ENCODE measurements around the gene KRT25. TPM values are rescaled to one million over a fixed set of nuclear protein-coding genes. Genes with fewer than 3 reads are reported as not detected.

The KRT25 gene
- total RNA-seq, 2 donors from 2014 or later, result not detected

- peaks cover 5% of the 10 kb centered on the region for H3K9me3 ChIP-seq
- ATAC-seq (ENCODE audit: insufficient number of reproducible peaks, low FRiP score, low read depth), result no peak
- no peaks in the 10 kb centered on the region for H3K36me3 ChIP-seq
- no peak overlapping the region for H3K4me3 ChIP-seq
- H3K27ac ChIP-seq, result no peak overlapping the region
- H3K4me1 ChIP-seq (ENCODE audit: control insufficient read depth in 1 of 2, low read depth in 2 of 2), result no peaks in the 10 kb centered on the region
- H3K27me3 ChIP-seq (replicated peaks; ENCODE audit: insufficient read depth), result no peaks in the 10 kb centered on the region
- no peak for TF ChIP-seq CTCF (IDR thresholded peaks at IDR 0.05)
- DNase-seq (ENCODE audit: low spot score), result no peak
Measured at GRCh38 chr17:40738553-40738952, 16.6 kb downstream of the KRT25 start.

- Histone ChIP-seq H3K4me3 (no peak overlapping the region), H3K36me3 (no peaks in the 10 kb centered on the region), H3K4me1 (ENCODE audit: control insufficient read depth in 1 of 2, low read depth in 2 of 2) (no peaks in the 10 kb centered on the region), H3K9me3 (no peaks in the 10 kb centered on the region), H3K27me3 (replicated peaks; ENCODE audit: insufficient read depth) (no peaks in the 10 kb centered on the region), H3K27ac (no peak overlapping the region)
- ATAC-seq (ENCODE audit: insufficient number of reproducible peaks, low FRiP score, low read depth), result no peak
- no peak for TF ChIP-seq CTCF (IDR thresholded peaks at IDR 0.05)
- no peak for DNase-seq (ENCODE audit: low spot score)
Measured at GRCh38 chr17:40735016-40735415, 20.1 kb downstream of the KRT25 start.

- Histone ChIP-seq H3K36me3 (no peaks in the 10 kb centered on the region), H3K4me1 (ENCODE audit: control insufficient read depth in 1 of 2, low read depth in 2 of 2) (no peaks in the 10 kb centered on the region), H3K27me3 (replicated peaks; ENCODE audit: insufficient read depth) (no peaks in the 10 kb centered on the region), H3K27ac (no peak overlapping the region), H3K9me3 (no peaks in the 10 kb centered on the region), H3K4me3 (no peak overlapping the region)
- no peak for TF ChIP-seq CTCF (IDR thresholded peaks at IDR 0.05)
- DNase-seq (ENCODE audit: low spot score), result no peak
- ATAC-seq (ENCODE audit: insufficient number of reproducible peaks, low FRiP score, low read depth), result no peak
Measured at GRCh38 chr17:40734018-40734417, 21.1 kb downstream of the KRT25 start.

- no peak for ATAC-seq (ENCODE audit: insufficient number of reproducible peaks, low FRiP score, low read depth)
- H3K27me3 ChIP-seq (replicated peaks; ENCODE audit: insufficient read depth), result no peaks in the 10 kb centered on the region
- TF ChIP-seq CTCF (IDR thresholded peaks at IDR 0.05), result no peak
Measured at GRCh38 chr17:40730970-40731369, 24.2 kb downstream of the KRT25 start.

GRCh38 chr17:40727447-40728231 is 27.5 kb downstream of the KRT25 start:
- no peaks in the 10 kb centered on the region for H3K27me3 ChIP-seq (replicated peaks; ENCODE audit: insufficient read depth)
- no peak overlapping the region for H3K27ac ChIP-seq
- no peak overlapping the region for H3K4me3 ChIP-seq
- no peak for TF ChIP-seq CTCF (IDR thresholded peaks at IDR 0.05)
- no peaks in the 10 kb centered on the region for H3K4me1 ChIP-seq (ENCODE audit: control insufficient read depth in 1 of 2, low read depth in 2 of 2)
- H3K9me3 ChIP-seq, result no peaks in the 10 kb centered on the region
- no peak for DNase-seq (ENCODE audit: low spot score)
- no peaks in the 10 kb centered on the region for H3K36me3 ChIP-seq
- no peak for ATAC-seq (ENCODE audit: insufficient number of reproducible peaks, low FRiP score, low read depth)

More at GRCh38 chr17:40730970-40731369, 24.2 kb downstream of the KRT25 start:
- Histone ChIP-seq H3K9me3 (no peaks in the 10 kb centered on the region), H3K4me3 (no peak overlapping the region), H3K4me1 (ENCODE audit: control insufficient read depth in 1 of 2, low read depth in 2 of 2) (no peaks in the 10 kb centered on the region), H3K36me3 (no peaks in the 10 kb centered on the region), H3K27ac (no peak overlapping the region)
- no peak for DNase-seq (ENCODE audit: low spot score)

Data from thoracic aorta (tissue), 2 donors.